Activated CD4-positive, CD25-positive, alpha-beta regulatory T cell treated with anti-CD3 and anti-CD28 coated beads, Interleukin-2, amount 50 U/mL, for 72 hours (primary cell): Measurements from ENCODE around the gene DYRK1A.

ENCODE experiments used
- DNase-seq: peaks from one replicate; pipeline ENCODE4 v3.0.0; 2021

Gene DYRK1A

GRCh38 chr21:37419228-37419906, 52.8 kb downstream of the DYRK1A start:
- no peak for DNase-seq

- no peak for DNase-seq
These were observed 54.7 kb downstream of the DYRK1A start for GRCh38 chr21:37421306-37421705.

GRCh38 chr21:37422382-37422781, 55.8 kb downstream of the DYRK1A start:
- no peak for DNase-seq

GRCh38 chr21:37423103-37423502, 56.5 kb downstream of the DYRK1A start:
- no peak for DNase-seq

GRCh38 chr21:37424396-37424795, 57.8 kb downstream of the DYRK1A start:
- DNase-seq: no peak

- DNase-seq: no peak
These were observed 58.4 kb downstream of the DYRK1A start for GRCh38 chr21:37425001-37425400.

- no peak for DNase-seq
These were observed 59.1 kb downstream of the DYRK1A start for GRCh38 chr21:37425684-37426083.

- no peak for DNase-seq
These were observed 60.6 kb downstream of the DYRK1A start for GRCh38 chr21:37427221-37427620.

- DNase-seq: no peak
These were observed 62.8 kb downstream of the DYRK1A start for GRCh38 chr21:37429356-37429755.

GRCh38 chr21:37430184-37430821, 63.7 kb downstream of the DYRK1A start:
- no peak for DNase-seq

GRCh38 chr21:37431243-37431642, 64.7 kb downstream of the DYRK1A start:
- DNase-seq: no peak

- no peak for DNase-seq
These were observed 66.3 kb downstream of the DYRK1A start for GRCh38 chr21:37432710-37433455.

GRCh38 chr21:37433456-37433840, 66.9 kb downstream of the DYRK1A start:
- DNase-seq: no peak

- DNase-seq: no peak
These were observed 68.5 kb downstream of the DYRK1A start for GRCh38 chr21:37435120-37435519.

- DNase-seq: no peak
These were observed 69.1 kb downstream of the DYRK1A start for GRCh38 chr21:37435711-37436110.

- no peak for DNase-seq
These were observed 69.6 kb downstream of the DYRK1A start for GRCh38 chr21:37436174-37436573.

GRCh38 chr21:37437376-37438080, 71.0 kb downstream of the DYRK1A start:
- DNase-seq: no peak

GRCh38 chr21:37443683-37444082, 77.1 kb downstream of the DYRK1A start:
- no peak for DNase-seq

- DNase-seq: no peak
These were observed 78.7 kb downstream of the DYRK1A start for GRCh38 chr21:37445228-37445627.

- no peak for DNase-seq
These were observed 80.0 kb downstream of the DYRK1A start for GRCh38 chr21:37446552-37446951.

- no peak for DNase-seq
These were observed 80.8 kb downstream of the DYRK1A start for GRCh38 chr21:37447288-37447936.

- no peak for DNase-seq
These were observed 82.8 kb downstream of the DYRK1A start for GRCh38 chr21:37449302-37449937.
